NCI-H748 (cell line): Measurements from ENCODE around the gene ZNF560.
"Not testable (repeated sequence)": the region's sequence is repeated elsewhere in the genome, so short reads cannot be mapped to it uniquely, and the experiment has no call there.

ENCODE experiments used
- DNase-seq: peaks from one replicate; lab custom pipeline; 2025; ENCODE audit not compliant: unreplicated experiment; lab: John Stamatoyannopoulos, UW

Gene ZNF560

GRCh38 chr19:9498183-9498902 is at the start of gene ZNF560:
TSS of gene ZNF560 (minus strand) at chr19:9498616. CDS start at chr19:9475313, 23,303 bp downstream.
- DNase-seq: peak; percentile 3

GRCh38 chr19:9547870-9548269 is 49.5 kb upstream of the ZNF560 start:
- DNase-seq: no peak

GRCh38 chr19:9541281-9541680 is 42.9 kb upstream of the ZNF560 start:
- not testable (repeated sequence) for DNase-seq

- DNase-seq: not testable (repeated sequence)
These were observed 41.5 kb upstream of the ZNF560 start for GRCh38 chr19:9539921-9540320.

GRCh38 chr19:9539201-9539600 is 40.8 kb upstream of the ZNF560 start:
- not testable (repeated sequence) for DNase-seq

GRCh38 chr19:9538183-9539058 is 40.0 kb upstream of the ZNF560 start, which contains the start of gene ZNF426:
TSS of gene ZNF426 (minus strand) at chr19:9538645. CDS start at chr19:9536232, 2,413 bp downstream.
- peak; percentile 83 for DNase-seq

- no peak for DNase-seq
These were observed 37.5 kb upstream of the ZNF560 start for GRCh38 chr19:9535934-9536333.

- no peak for DNase-seq
These were observed 33.5 kb upstream of the ZNF560 start for GRCh38 chr19:9531933-9532332.

GRCh38 chr19:9528757-9529336 is 30.4 kb upstream of the ZNF560 start:
- DNase-seq: no peak

GRCh38 chr19:9523885-9524474 is 25.6 kb upstream of the ZNF560 start:
- DNase-seq: no peak

GRCh38 chr19:9507285-9507684 is 8.9 kb upstream of the ZNF560 start:
- no peak for DNase-seq

- no peak for DNase-seq
These were observed 2.4 kb upstream of the ZNF560 start for GRCh38 chr19:9500796-9501195.

GRCh38 chr19:9494096-9494495 is 4.3 kb downstream of the ZNF560 start:
- DNase-seq: no peak

- no peak for DNase-seq
These were observed 11.4 kb downstream of the ZNF560 start for GRCh38 chr19:9487016-9487415.

GRCh38 chr19:9485140-9485539 is 13.3 kb downstream of the ZNF560 start:
- DNase-seq: no peak

GRCh38 chr19:9474975-9475374 is 23.4 kb downstream of the ZNF560 start:
- DNase-seq: no peak

- no peak for DNase-seq
These were observed 31.3 kb downstream of the ZNF560 start for GRCh38 chr19:9467161-9467560.

GRCh38 chr19:9461938-9462337 is 36.5 kb downstream of the ZNF560 start:
- no peak for DNase-seq

- no peak for DNase-seq
These were observed 42.3 kb downstream of the ZNF560 start for GRCh38 chr19:9456018-9456689.

- no peak for DNase-seq
These were observed 44.5 kb downstream of the ZNF560 start for GRCh38 chr19:9453953-9454352.

GRCh38 chr19:9445037-9445436 is 53.4 kb downstream of the ZNF560 start:
- DNase-seq: no peak
